ENCODE results near the gene OR10G7. TPM values are rescaled to one million over a fixed set of nuclear protein-coding genes. Genes with fewer than 3 reads are reported as not detected.

OR10G7 gene
- total RNA-seq, 1 donor from 2014 or later, result not detected

GRCh38 chr11:124069429-124070401 lies 28.6 kb upstream of the OR10G7 start:
- TF ChIP-seq CTCF (IDR thresholded peaks at IDR 0.05; ENCODE audit: insufficient read depth, low read length, severe bottlenecking), result peak; percentile 80
- H3K36me3 ChIP-seq (ENCODE audit: control insufficient read depth, insufficient read depth, low read length), result no peaks in the 10 kb centered on the region
- peak overlapping the region; percentile 21 for H3K4me3 ChIP-seq (ENCODE audit: low read depth, low read length)
- no peaks in the 10 kb centered on the region for H3K27me3 ChIP-seq (ENCODE audit: control insufficient read depth, insufficient read depth, low read length)
- DNase-seq (ENCODE audit: low read depth) (peak; percentile 54), FAIRE-seq (no peak)

- FAIRE-seq, result no peak
- H3K27me3 ChIP-seq (ENCODE audit: control insufficient read depth, insufficient read depth, low read length), result no peaks in the 10 kb centered on the region
Observed at GRCh38 chr11:124068601-124069110, 27.5 kb upstream of the OR10G7 start.

GRCh38 chr11:124052966-124053365 lies 11.8 kb upstream of the OR10G7 start:
- H3K4me3 ChIP-seq (ENCODE audit: low read depth, low read length), result no peak overlapping the region
- FAIRE-seq (no peak), DNase-seq (ENCODE audit: low read depth) (no peak)
- H3K36me3 ChIP-seq (ENCODE audit: control insufficient read depth, insufficient read depth, low read length), result no peaks in the 10 kb centered on the region
- no peak for TF ChIP-seq CTCF (IDR thresholded peaks at IDR 0.05; ENCODE audit: insufficient read depth, low read length, severe bottlenecking)
- H3K27me3 ChIP-seq (ENCODE audit: control insufficient read depth, insufficient read depth, low read length), result no peaks in the 10 kb centered on the region

More at GRCh38 chr11:124068601-124069110, 27.5 kb upstream of the OR10G7 start:
- TF ChIP-seq CTCF (IDR thresholded peaks at IDR 0.05; ENCODE audit: insufficient read depth, low read length, severe bottlenecking), result no peak
- Histone ChIP-seq H3K4me3 (ENCODE audit: low read depth, low read length) (no peak overlapping the region), H3K36me3 (ENCODE audit: control insufficient read depth, insufficient read depth, low read length) (no peaks in the 10 kb centered on the region)
- no peak for DNase-seq (ENCODE audit: low read depth)

- FAIRE-seq (no peak), DNase-seq (ENCODE audit: low read depth) (peak; percentile 27)
- Histone ChIP-seq H3K27me3 (ENCODE audit: control insufficient read depth, insufficient read depth, low read length) (no peaks in the 10 kb centered on the region), H3K36me3 (ENCODE audit: control insufficient read depth, insufficient read depth, low read length) (no peaks in the 10 kb centered on the region), H3K4me3 (ENCODE audit: low read depth, low read length) (no peak overlapping the region)
- no peak for TF ChIP-seq CTCF (IDR thresholded peaks at IDR 0.05; ENCODE audit: insufficient read depth, low read length, severe bottlenecking)
Observed at GRCh38 chr11:124050748-124051147, 9.6 kb upstream of the OR10G7 start.

GRCh38 chr11:124043420-124043819 lies 2.3 kb upstream of the OR10G7 start:
- Histone ChIP-seq H3K36me3 (ENCODE audit: control insufficient read depth, insufficient read depth, low read length) (no peaks in the 10 kb centered on the region), H3K27me3 (ENCODE audit: control insufficient read depth, insufficient read depth, low read length) (no peaks in the 10 kb centered on the region), H3K4me3 (ENCODE audit: low read depth, low read length) (no peak overlapping the region)
- TF ChIP-seq CTCF (IDR thresholded peaks at IDR 0.05; ENCODE audit: insufficient read depth, low read length, severe bottlenecking), result no peak
- FAIRE-seq (no peak), DNase-seq (ENCODE audit: low read depth) (no peak)
